GM21381 (cell line): ENCODE measurements around the gene BPNT1.
"Not testable (repeated sequence)": the region's sequence is repeated elsewhere in the genome, so short reads cannot be mapped to it uniquely, and the experiment has no call there.

ENCODE experiments used
- ATAC-seq: cut with Tn5 transposase; IDR thresholded peaks from one replicate; pipeline ENCODE4 v1.9.1; 2021; ENCODE audit warnings: mild to moderate bottlenecking, moderate library complexity; ENCODE audit not compliant: unreplicated experiment

Gene BPNT1

DNA sequence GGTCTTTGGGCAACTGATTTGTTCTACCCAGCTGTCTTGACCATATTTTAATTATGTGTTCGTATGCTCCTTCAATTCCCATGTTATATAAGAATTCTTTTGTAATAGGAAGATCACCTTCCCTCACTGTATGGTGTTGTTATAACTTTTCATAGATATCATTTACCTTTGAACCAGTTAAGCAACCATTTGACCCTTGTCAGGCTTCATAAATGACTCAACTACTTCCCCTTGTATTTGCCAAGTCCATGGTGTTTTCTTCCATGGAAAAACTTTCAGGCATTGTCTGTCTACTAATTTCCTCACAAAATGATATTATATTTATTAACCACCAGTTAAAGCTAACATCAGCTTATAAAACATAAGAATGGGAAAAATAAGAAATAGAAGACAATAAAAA lies 5.1 kb downstream of the BPNT1 start:
- no peak for ATAC-seq

DNA sequence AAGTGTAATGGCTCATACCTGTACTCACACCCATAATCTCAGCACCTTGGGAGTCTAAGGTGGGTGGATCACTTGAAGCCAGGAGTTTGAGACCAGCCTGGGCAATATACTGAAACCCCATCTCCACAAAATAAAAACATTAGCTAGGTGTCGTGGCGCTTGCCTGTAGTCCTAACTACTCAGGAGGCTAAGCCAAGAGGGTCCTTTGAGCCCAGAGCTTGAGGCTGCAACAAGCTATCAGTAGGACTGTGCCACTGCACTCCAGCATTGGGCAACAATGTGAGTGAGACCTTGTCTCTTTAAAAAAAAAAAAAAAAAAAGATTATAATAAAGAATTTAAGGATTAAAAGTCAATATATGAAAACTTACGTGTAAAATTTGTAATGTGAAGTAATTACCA lies 11.7 kb downstream of the BPNT1 start:
- ATAC-seq: no peak

GRCh38 chr1:220076861-220077762 lies 12.5 kb downstream of the BPNT1 start:
- no peak for ATAC-seq

DNA sequence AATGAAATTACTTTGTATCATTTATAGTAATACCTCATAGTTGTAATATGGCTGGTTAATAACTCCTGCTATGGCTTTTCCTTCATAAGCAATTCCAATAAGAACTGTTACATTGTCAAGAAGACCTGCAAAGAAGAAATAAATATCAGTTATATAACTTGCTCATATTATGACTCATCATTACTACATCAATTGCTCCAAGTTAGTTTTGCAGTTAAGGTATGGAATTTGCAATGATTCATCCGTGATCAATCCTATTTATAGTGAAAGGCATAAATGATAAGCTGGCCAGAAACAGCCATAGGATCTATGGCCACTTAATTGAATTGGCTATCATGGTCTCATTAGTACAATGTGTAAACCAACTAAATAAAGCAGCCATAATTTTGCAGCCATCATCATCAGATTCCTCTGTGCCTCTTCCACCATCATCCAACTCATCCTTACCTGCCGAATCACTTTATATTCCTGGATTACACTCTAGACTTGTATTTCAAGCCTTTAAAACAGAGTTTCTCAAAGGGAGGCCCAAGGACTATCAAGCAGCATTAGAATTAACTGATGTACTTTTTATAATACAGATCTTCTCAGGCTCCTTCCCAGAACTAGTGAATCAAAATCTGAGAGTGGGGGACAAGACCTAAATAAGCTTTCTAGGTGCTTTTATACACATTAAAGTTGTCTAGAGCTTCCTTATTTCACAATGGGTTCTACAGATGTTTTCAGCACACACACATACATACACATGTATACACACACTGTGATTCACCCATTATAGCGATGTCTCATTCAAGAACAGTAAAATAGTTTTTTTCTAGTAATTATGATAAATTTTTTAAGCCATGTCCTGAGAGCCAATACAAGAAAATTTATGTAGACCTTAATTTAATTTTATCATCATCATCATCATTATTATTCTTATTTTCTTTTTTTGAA lies 22.1 kb downstream of the BPNT1 start:
- no peak for ATAC-seq

GRCh38 chr1:220062629-220063028 lies 27.0 kb downstream of the BPNT1 start:
- ATAC-seq: no peak

- ATAC-seq: no peak
Observed at GRCh38 chr1:220060876-220061275, 28.7 kb downstream of the BPNT1 start.

DNA sequence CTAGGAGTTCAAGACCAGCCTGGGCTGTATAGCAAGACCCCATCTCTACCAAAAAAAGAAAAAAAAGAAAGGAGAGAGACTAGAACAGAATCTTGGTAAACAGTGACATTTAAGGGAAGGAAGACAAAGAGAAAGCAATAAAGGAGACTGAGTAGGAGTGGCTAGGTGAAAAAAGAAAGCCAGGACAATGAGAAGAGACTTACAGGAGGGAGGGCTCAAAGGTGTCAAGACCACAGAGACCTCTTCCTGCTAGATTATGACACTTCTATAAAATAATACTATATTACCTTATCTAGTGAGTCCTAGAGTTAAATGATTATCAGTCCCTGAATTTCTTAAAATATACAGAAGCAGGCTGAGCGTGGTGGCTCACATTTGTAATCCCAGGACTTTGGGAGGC lies 33.2 kb downstream of the BPNT1 start:
- ATAC-seq: no peak

- peak; percentile 99 for ATAC-seq
Observed at GRCh38 chr1:220046052-220046930, 43.3 kb downstream of the BPNT1 start, which contains the start of gene EPRS1. Gene EPRS1, minus strand, starts transcription at chr1:220046505. Its CDS starts 117 bp downstream, at chr1:220046388.

- no peak for ATAC-seq
Observed at GRCh38 chr1:220045356-220046051, 44.1 kb downstream of the BPNT1 start.

GRCh38 chr1:220044678-220045355 lies 44.8 kb downstream of the BPNT1 start:
- ATAC-seq: no peak

GRCh38 chr1:220043646-220044045 lies 45.9 kb downstream of the BPNT1 start:
- ATAC-seq: no peak

- ATAC-seq: no peak
Observed at GRCh38 chr1:220040028-220040596, 49.5 kb downstream of the BPNT1 start.

GRCh38 chr1:220038640-220039039 lies 50.9 kb downstream of the BPNT1 start:
- no peak for ATAC-seq

- not testable (repeated sequence) for ATAC-seq
Observed at GRCh38 chr1:220037810-220038209, 51.8 kb downstream of the BPNT1 start.

- ATAC-seq: no peak
Observed at GRCh38 chr1:220032911-220033310, 56.7 kb downstream of the BPNT1 start.

DNA sequence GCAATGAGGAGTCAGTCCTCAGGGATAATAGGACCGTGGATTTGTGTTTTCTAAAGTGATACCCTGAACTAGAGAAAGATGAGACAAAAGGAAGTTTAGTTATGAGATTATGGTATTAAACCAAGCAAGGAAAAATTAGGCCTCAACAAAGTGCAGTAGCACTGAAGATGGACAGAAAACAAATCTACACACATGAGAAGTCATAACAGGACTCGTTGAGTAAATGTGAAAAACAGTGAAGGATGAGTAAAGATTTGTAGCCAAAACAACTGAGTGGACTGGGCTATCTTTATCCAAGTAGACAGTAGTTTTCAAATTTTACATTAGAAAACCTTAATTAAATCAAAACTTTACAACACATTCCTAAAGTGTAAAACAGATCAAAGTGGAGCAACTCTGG lies 58.3 kb downstream of the BPNT1 start:
- ATAC-seq: no peak

DNA sequence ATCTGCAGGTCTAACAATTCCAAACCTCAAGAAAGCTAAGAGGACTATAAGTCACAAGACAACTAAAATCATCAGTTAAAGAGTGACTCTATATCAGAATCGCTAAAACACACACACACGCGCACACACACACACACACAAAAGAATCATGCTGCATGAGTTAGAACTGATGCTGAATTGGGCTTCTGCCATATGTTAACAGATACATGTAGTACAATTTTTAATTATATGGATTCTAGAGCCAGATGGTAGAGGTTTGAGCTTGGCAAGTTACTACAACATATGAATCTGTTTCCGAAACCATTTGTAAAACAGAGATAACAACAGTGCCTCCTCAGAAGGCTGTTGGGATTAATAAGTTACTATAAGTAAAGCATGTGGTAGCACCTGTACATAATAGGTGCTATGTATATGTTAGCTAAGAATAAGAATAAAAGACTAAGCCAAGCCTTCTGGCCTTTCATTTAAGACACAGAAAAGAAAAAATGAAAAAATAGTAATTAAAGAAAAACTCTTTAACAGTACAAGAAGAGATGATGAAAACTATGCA lies 61.2 kb downstream of the BPNT1 start:
- ATAC-seq: no peak

DNA sequence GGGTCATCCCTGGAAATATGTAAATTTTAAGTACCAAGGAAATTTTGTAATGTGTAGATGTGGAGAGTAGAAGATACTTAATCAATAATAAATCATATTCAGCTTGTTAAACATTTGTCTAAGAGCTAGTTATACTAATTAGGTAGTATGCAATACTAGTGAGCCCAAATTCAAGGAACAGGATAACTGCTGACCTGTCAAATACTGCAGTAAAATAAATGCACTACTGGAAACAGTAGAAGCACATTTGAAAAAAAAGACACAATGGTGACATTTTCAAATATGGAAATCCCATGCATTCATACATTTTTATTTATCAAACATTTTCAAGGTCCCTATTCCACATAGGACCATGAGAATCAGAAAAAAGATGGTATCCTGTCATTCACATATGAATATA lies 70.5 kb downstream of the BPNT1 start:
- no peak for ATAC-seq

GRCh38 chr1:220013497-220013896 lies 76.1 kb downstream of the BPNT1 start:
- peak; percentile 85 for ATAC-seq
